HepG2 (cell line): ENCODE results near the gene NID1. TPM values are rescaled to one million over a fixed set of nuclear protein-coding genes. Genes with fewer than 3 reads are reported as not detected.

ENCODE experiments used
- ATAC-seq: fragments of 200-7000 bp; cut with Tn5 transposase; 3 replicates; pipeline ENCODE4 v1.9.1; 2020; ENCODE audit warnings: mild to moderate bottlenecking, moderate library complexity
- BruUV-seq: library from RNA; stranded (reverse); fragments of 400-500 nt; replicated peaks from 2 replicates; lab custom pipeline; 2021; lab: Mats Ljungman, UMichigan
- CTCF ChIA-PET: fragments of 300-600 bp; formaldehyde crosslinking; extraction: SDS; loops from one replicate; lab custom pipeline; 2021; ENCODE audit warnings: low total read pairs, inconsistent platforms, low intra/inter-chr PET ratio; lab: Yijun Ruan, JAX
- POLR2A ChIA-PET: fragments of 350-600 bp; sonication (Branson Sonifier 250); formaldehyde crosslinking; loops from one replicate; lab custom pipeline; 2020; ENCODE audit warnings: antibody characterized with exemption, inconsistent platforms; lab: Yijun Ruan, JAX
- DNase-seq: peaks from one replicate; pipeline ENCODE4 v3.0.0-alpha.2; 2015; ENCODE audit warnings: low spot score
- FAIRE-seq: peaks from 3 replicates; lab custom pipeline; 2011; peaks lifted over from hg19 to GRCh38; lab: Jason Lieb, UNC
- H2AFZ ChIP-seq: one replicate; pipeline ENCODE4 v1.6.1; 2011; ENCODE audit warnings: low read length, inconsistent platforms
- H3K27ac ChIP-seq: fragments of 300-600 bp; 3 replicates; pipeline ENCODE4 v1.8.0; 2011; ENCODE audit warnings: mixed run types, mild to moderate bottlenecking, mixed read lengths, low read length, inconsistent platforms; ENCODE audit not compliant: insufficient read depth; ENCODE audit errors: extremely low read length
- H3K27me3 ChIP-seq, 2 experiments: fragments of 200-600 bp in 1 of 2; 2 replicates in 1 of 2; 3 replicates in 1 of 2; pipeline versions ENCODE4 v1.6.0 to v1.8.0; 2011; ENCODE audit warnings: low read length in 2 of 2, mild to moderate bottlenecking in 2 of 2, moderate library complexity in 2 of 2, inconsistent platforms in 1 of 2; ENCODE audit not compliant: insufficient read depth in 2 of 2, control insufficient read depth in 1 of 2
- H3K36me3 ChIP-seq, 2 experiments: fragments of 200-600 bp in 1 of 2; replicated peaks in 1 of 2; 2 replicates in 1 of 2; 3 replicates in 1 of 2; pipeline versions ENCODE4 v1.5.1 to v1.8.0; 2011; ENCODE audit warnings: low read length in 2 of 2, inconsistent platforms in 1 of 2; ENCODE audit not compliant: insufficient read depth in 2 of 2, control insufficient read depth in 1 of 2
- H3K4me1 ChIP-seq: 2 replicates; pipeline ENCODE4 v1.5.1; 2012; ENCODE audit warnings: low read length, inconsistent platforms; ENCODE audit not compliant: insufficient read depth
- H3K4me2 ChIP-seq: 2 replicates; pipeline ENCODE4 v1.6.0; 2011; ENCODE audit warnings: low read depth, low read length, inconsistent platforms
- H3K4me3 ChIP-seq, 3 experiments: fragments of 200-600 bp in 1 of 3; sonication (generic), shearing (Covaris generic) in 1 of 3; replicated peaks in 1 of 3; 2 replicates each; pipeline ENCODE4 v1.5.1; 2011 to 2016; ENCODE audit warnings: low read length in 3 of 3, inconsistent platforms in 2 of 3, low read depth in 2 of 3, mild to moderate bottlenecking in 2 of 3, control low read depth in 1 of 3, mixed read lengths in 1 of 3; ENCODE audit not compliant: insufficient read depth in 1 of 3
- H3K79me2 ChIP-seq: one replicate; pipeline ENCODE4 v1.6.1; 2011; ENCODE audit warnings: low read length, inconsistent platforms; ENCODE audit not compliant: insufficient read depth
- H3K9ac ChIP-seq: 2 replicates; pipeline ENCODE4 v1.6.0; 2011; ENCODE audit warnings: mild to moderate bottlenecking, low read depth, low read length, inconsistent platforms; ENCODE audit not compliant: insufficient read depth
- H3K9me3 ChIP-seq: 2 replicates; pipeline ENCODE4 v1.5.1; 2012; ENCODE audit warnings: mild to moderate bottlenecking, low read length
- H4K20me1 ChIP-seq: 2 replicates; pipeline ENCODE4 v1.6.0; 2011; ENCODE audit warnings: inconsistent platforms, mild to moderate bottlenecking, low read length, moderate library complexity; ENCODE audit not compliant: insufficient read depth
- ETV5 ChIP-seq: IDR thresholded peaks from 2 replicates; pipeline ENCODE4 v1.6.1; 2018; ENCODE audit warnings: missing biosample characterization, missing genetic modification reagents, inconsistent platforms, borderline replicate concordance
- HNF4A ChIP-seq: sonication (generic); formaldehyde crosslinking; IDR thresholded peaks from 2 replicates; pipeline ENCODE4 v1.4.0; 2020; ENCODE audit warnings: missing genetic modification reagents
- KDM4B ChIP-seq: sonication (generic); formaldehyde crosslinking; IDR thresholded peaks from 2 replicates; pipeline ENCODE4 v1.4.0; 2020; ENCODE audit warnings: missing genetic modification reagents
- MIXL1 ChIP-seq: IDR thresholded peaks from 2 replicates; pipeline ENCODE4 v1.6.1; 2016
- REXO4 ChIP-seq: sonication (generic); formaldehyde crosslinking; IDR thresholded peaks from 2 replicates; pipeline ENCODE4 v1.8.0; 2022; ENCODE audit warnings: missing genetic modification reagents, mild to moderate bottlenecking, borderline replicate concordance
- ZNF138 ChIP-seq: sonication (generic); formaldehyde crosslinking; IDR thresholded peaks from 2 replicates; pipeline ENCODE4 v1.5.0; 2020; ENCODE audit warnings: mild to moderate bottlenecking, low read depth, missing genetic modification reagents
- ZNF256 ChIP-seq: sonication (generic); formaldehyde crosslinking; conservative IDR thresholded peaks from 2 replicates; pipeline ENCODE4 v1.4.0; 2020; ENCODE audit warnings: missing genetic modification reagents
- ZNF674 ChIP-seq: sonication (generic); formaldehyde crosslinking; IDR thresholded peaks from 2 replicates; pipeline ENCODE4 v1.5.0; 2020; ENCODE audit warnings: low read depth, mild to moderate bottlenecking, missing genetic modification reagents
- WGBS: methylation state at CpG from one replicate; pipeline ENCODE4 v1.1.6; 2017; ENCODE audit warnings: low lambda C conversion rate; 5-methylcytosine and 5-hydroxymethylcytosine counted together
- in situ Hi-C: cut with HindIII; loops from 2 replicates; pipeline ENCODE4 v1.10.0; 2017; ENCODE audit warnings: low pct_unique_long_range_greater_than_20kb; ENCODE audit not compliant: extremely low pct_ligation_motif_present
- intact Hi-C: fragments of 100-400 bp; cut with micrococcal nuclease; formaldehyde crosslinking; loops from one replicate; pipeline ENCODE4 v1.10.0; 2022; ENCODE audit not compliant: unreplicated experiment
- polyA plus RNA-seq, 8 experiments: library from polyadenylated mRNA; depleted of rRNA in 3 of 8; stranded (reverse) in 7 of 8; unstranded in 1 of 8; fragments of >200 nt; fragmentation: Illumina TruSeq in 4 of 8; extraction: Trizol in 4 of 8; gene quantifications; 2 replicates each; pipeline versions ENCODE4 v1.2.1 to v1.2.3, GENCODE V29; 2011 to 2016; ENCODE audit warnings: low read depth in 4 of 8, missing spikeins in 1 of 8, mixed read lengths in 1 of 8; ENCODE audit not compliant: insufficient read depth in 1 of 8
- total RNA-seq, 5 experiments: library from RNA; depleted of rRNA; stranded (reverse); fragments of >200 nt; fragmentation: Illumina TruSeq; extraction: Trizol; gene quantifications; 2 replicates each; pipeline ENCODE4 v1.2.3, GENCODE V29; 2016; ENCODE audit warnings: low read depth in 1 of 5
- TF ChIP-seq, protein P1 (sequence below), 2 experiments: sonication (generic) in 1 of 2; formaldehyde crosslinking in 1 of 2; IDR thresholded peaks; 2 replicates each; pipeline versions ENCODE4 v1.4.0 to v1.6.1; 2016 to 2020; ENCODE audit warnings: borderline replicate concordance in 1 of 2, low read depth in 1 of 2, mild to moderate bottlenecking in 1 of 2, missing genetic modification reagents in 1 of 2

NID1 gene
- total and polyA plus RNA-seq, 2 of the 13 experiments (the other 11 are each of a cell fraction or from before 2014, with no cell fraction given): 50.2 to 56.1 TPM

DNA sequence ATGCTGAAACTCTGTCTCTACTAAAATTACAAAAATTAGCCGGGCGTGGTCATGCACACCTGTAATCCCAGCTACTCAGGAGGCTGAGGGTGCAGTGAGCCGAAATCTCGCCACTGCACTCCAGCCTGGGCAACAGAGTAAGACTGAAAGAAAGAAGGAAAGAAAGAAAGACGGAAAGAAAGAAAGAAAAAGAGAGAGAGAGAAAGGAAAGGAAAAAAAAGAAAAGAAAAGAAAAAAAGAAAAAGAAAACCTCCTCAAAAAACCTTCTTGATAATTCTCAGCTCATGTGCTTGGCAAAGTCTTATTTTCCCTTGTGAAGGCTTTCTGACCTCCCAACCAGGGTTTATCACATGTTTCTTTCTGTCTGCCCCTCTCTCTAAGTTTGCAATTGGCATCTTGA is 7.3 kb downstream of the NID1 start (continued):
- TF ChIP-seq, protein P1, sequence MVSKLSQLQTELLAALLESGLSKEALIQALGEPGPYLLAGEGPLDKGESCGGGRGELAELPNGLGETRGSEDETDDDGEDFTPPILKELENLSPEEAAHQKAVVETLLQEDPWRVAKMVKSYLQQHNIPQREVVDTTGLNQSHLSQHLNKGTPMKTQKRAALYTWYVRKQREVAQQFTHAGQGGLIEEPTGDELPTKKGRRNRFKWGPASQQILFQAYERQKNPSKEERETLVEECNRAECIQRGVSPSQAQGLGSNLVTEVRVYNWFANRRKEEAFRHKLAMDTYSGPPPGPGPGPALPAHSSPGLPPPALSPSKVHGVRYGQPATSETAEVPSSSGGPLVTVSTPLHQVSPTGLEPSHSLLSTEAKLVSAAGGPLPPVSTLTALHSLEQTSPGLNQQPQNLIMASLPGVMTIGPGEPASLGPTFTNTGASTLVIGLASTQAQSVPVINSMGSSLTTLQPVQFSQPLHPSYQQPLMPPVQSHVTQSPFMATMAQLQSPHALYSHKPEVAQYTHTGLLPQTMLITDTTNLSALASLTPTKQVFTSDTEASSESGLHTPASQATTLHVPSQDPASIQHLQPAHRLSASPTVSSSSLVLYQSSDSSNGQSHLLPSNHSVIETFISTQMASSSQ (IDR thresholded peaks at IDR 0.05; ENCODE audit: low read depth): no peak
- TF ChIP-seq, protein P1 (CRISPR knock-in tag; IDR thresholded peaks at IDR 0.05; ENCODE audit: borderline replicate concordance): no peak
- TF ChIP-seq MIXL1 (CRISPR knock-in tag): no peak
- TF ChIP-seq ZNF256: no peak
- no peak for TF ChIP-seq ZNF138

- no peak overlapping the region for H3K27ac ChIP-seq
- POLR2A ChIA-PET: interaction anchor here (1.1 kb wide), 1 partner anchor 12 kb away, joined by 3 read pairs; no protein-coding TSS in a partner anchor
- in situ Hi-C loops (no loop called here), intact Hi-C loops (no loop called here)
- ATAC-seq (peak; percentile 63), DNase-seq (no peak), FAIRE-seq (no peak)
- H3K9me3 ChIP-seq: no peaks in the 10 kb centered on the region
- no peak overlapping the region for H3K4me2 ChIP-seq
- no peak overlapping the region for H3K9ac ChIP-seq
- H2AFZ ChIP-seq: no peak overlapping the region
- 92% methylated on average over 12 of the region's 12 CpGs for WGBS
- no TSS peak for BruUV-seq
- no peaks in the 10 kb centered on the region for H3K27me3 ChIP-seq
- H3K36me3 ChIP-seq: peaks cover 6 to 16% of the 10 kb centered on the region in 2 experiments; a peak in 4 of 5 replicates
- TF ChIP-seq REXO4 (CRISPR knock-in tag): no peak
- no peak for TF ChIP-seq HNF4A (CRISPR knock-in tag)
- no peak for TF ChIP-seq ETV5 (CRISPR knock-in tag)
- TF ChIP-seq KDM4B (CRISPR knock-in tag): no peak
- TF ChIP-seq ZNF674 (CRISPR knock-in tag): no peak
- peaks cover 22% of the 10 kb centered on the region for H3K79me2 ChIP-seq
- CTCF ChIA-PET: no interaction called here
- H3K4me1 ChIP-seq: no peaks in the 10 kb centered on the region
- no peak overlapping the region for H3K4me3 ChIP-seq
- H4K20me1 ChIP-seq: peaks cover 3% of the 10 kb centered on the region
These were observed 12.5 kb downstream of the NID1 start for GRCh38 chr1:236052232-236052993.
